Activated naive CD8-positive, alpha-beta T cell treated with anti-CD3 and anti-CD28 coated beads, Interleukin-2, amount 50 U/mL, for 24 hours (primary cell): Measurements from ENCODE around the gene CFAP90.

Source experiments
- ATAC-seq: fragments of 150-1000 bp; cut with Tn5 transposase; one replicate; pipeline ENCODE4 v1.10.0; 2021
- DNase-seq: peaks from one replicate; pipeline ENCODE4 v3.0.0; 2021
- H3K27ac Mint-ChIP-seq: one replicate; pipeline ENCODE4 v1.8.0; 2021; ENCODE audit warnings: mild to moderate bottlenecking, mixed read lengths
- H3K27me3 Mint-ChIP-seq: one replicate; pipeline ENCODE4 v1.8.0; 2021; ENCODE audit warnings: mixed read lengths
- H3K36me3 Mint-ChIP-seq: one replicate; pipeline ENCODE4 v1.8.0; 2021; ENCODE audit warnings: low read depth, mixed read lengths
- H3K4me1 Mint-ChIP-seq: one replicate; pipeline ENCODE4 v1.8.0; 2021; ENCODE audit warnings: mixed read lengths
- H3K4me3 Mint-ChIP-seq: one replicate; pipeline ENCODE4 v1.8.0; 2021; ENCODE audit warnings: mild to moderate bottlenecking, moderate library complexity, mixed read lengths
- H3K9me3 Mint-ChIP-seq: one replicate; pipeline ENCODE4 v1.8.0; 2021; ENCODE audit warnings: mixed read lengths

CFAP90 gene

GRCh38 chr5:7874639-7875038, 23.7 kb upstream of the CFAP90 start:
- ATAC-seq (no peak), DNase-seq (no peak)
- H3K36me3 Mint-ChIP-seq, result peaks cover 65% of the 10 kb centered on the region
- H3K27me3 Mint-ChIP-seq, result no peaks in the 10 kb centered on the region
- H3K27ac Mint-ChIP-seq, result no peak overlapping the region
- H3K4me1 Mint-ChIP-seq, result peaks cover 80% of the 10 kb centered on the region
- no peak overlapping the region for H3K4me3 Mint-ChIP-seq
- H3K9me3 Mint-ChIP-seq, result no peaks in the 10 kb centered on the region

DNA sequence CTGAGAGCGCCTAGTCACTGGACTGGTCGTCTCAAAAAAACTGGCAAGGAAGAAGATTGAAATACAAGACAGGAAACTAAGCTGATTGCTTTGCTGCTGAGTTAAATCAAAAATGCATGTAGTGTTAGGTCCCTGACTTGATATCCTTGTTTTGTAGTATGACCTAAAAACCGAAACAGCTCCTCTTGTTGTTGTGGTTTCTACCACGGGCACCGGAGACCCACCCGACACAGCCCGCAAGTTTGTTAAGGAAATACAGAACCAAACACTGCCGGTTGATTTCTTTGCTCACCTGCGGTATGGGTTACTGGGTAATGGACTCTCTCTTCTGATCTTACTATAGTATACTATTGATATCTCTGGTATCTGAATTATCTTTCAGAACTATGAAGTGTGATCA, 22.3 kb upstream of the CFAP90 start:
- ATAC-seq (no peak), DNase-seq (no peak)
- peak overlapping the region; percentile 27 for H3K27ac Mint-ChIP-seq
- peaks cover 62% of the 10 kb centered on the region for H3K36me3 Mint-ChIP-seq
- no peaks in the 10 kb centered on the region for H3K27me3 Mint-ChIP-seq
- peaks cover 74% of the 10 kb centered on the region for H3K4me1 Mint-ChIP-seq
- H3K4me3 Mint-ChIP-seq, result peak overlapping the region; percentile 33
- H3K9me3 Mint-ChIP-seq, result no peaks in the 10 kb centered on the region

DNA sequence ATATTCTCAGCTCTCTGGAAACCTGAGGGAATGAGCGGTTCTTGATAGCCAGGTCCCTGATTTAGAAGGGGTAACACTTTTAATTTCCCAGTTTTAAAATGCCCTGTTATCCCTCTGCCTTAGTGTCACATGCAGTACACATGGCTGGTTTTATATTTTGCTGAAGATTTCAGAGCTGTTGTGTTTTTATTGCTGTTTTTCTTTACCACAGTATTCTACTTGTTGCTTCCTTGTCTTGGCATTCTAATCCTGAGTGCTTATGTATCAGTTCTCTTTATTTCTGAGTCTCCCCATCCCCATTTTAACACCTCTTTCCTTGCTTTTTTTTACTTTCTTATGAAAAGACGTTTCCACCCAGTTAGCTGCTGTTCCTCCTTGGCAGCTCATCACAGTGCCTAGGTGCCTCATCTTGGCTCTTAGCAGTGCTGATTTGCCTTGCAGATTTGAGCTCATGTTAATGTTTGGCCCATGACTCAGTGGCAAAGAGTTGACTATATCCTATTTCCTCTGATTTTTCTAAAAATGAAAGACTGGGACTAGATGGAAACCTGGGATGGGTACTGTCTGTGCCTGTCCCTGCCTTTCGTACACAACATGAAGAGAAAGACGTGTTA, 21.7 kb upstream of the CFAP90 start:
- H3K36me3 Mint-ChIP-seq, result peaks cover 56% of the 10 kb centered on the region
- no peak for ATAC-seq
- peak overlapping the region; percentile 27 for H3K27ac Mint-ChIP-seq
- no peaks in the 10 kb centered on the region for H3K9me3 Mint-ChIP-seq
- H3K27me3 Mint-ChIP-seq, result no peaks in the 10 kb centered on the region
- peaks cover 74% of the 10 kb centered on the region for H3K4me1 Mint-ChIP-seq
- peak overlapping the region; percentile 33 for H3K4me3 Mint-ChIP-seq
- no peak for DNase-seq

DNA sequence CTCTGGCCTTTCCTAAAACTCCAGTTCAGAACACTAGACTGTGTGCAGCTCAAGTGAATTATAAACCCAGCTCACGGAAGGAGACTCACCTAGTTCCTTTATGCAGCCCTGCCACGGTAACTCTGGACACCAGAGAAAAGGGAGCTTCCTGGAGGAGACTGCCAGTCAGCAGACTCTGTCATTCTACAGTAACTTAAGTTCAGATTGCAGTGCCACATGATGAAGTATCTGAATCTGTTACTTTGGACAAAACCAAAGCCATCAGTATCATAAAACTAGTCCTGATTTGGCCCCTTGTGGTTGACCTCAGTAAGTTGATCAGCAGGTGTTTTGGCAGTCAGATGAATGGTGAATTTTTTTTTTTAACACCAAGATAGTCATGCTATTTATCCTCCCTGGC, 20.7 kb upstream of the CFAP90 start:
- peak overlapping the region; percentile 35 for H3K27ac Mint-ChIP-seq
- no peaks in the 10 kb centered on the region for H3K27me3 Mint-ChIP-seq
- no peak for ATAC-seq
- peaks cover 75% of the 10 kb centered on the region for H3K4me1 Mint-ChIP-seq
- H3K36me3 Mint-ChIP-seq, result peaks cover 58% of the 10 kb centered on the region
- H3K4me3 Mint-ChIP-seq, result peak overlapping the region; percentile 24
- no peaks in the 10 kb centered on the region for H3K9me3 Mint-ChIP-seq
- no peak for DNase-seq

DNA sequence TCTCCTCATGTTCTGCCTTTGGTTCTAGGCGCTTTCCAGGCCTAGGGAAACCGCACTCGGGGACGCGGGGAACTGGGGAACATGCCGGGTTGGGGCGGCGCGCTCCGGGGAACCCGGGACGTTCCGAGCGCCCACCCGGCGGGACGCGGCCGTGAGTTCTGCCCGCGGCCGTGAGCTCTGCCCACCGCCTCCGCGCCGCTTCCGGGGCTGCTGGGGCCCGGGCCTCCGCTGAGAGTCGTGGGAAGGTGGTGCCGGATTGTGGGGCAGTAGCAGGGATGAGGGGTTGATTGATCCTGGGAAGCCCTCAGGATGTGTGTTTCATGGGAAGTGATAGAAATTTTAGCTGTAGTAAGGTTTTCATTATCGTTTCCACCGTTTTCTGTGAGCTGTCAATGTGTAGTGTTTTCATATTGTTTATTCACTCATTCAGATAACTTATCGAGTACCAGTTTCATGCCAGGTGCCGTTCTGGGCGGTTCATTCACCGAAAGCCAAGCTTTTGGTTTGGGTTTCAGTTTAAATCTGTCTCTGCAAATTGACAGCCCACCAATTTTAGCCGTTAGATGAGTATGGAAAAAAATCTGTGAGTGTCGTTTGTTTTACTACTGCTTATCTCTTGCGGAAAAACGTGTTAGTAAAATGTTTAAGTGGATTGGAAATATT, 18.7 kb upstream of the CFAP90 start:
- Mint-ChIP-seq H3K4me3 (peak overlapping the region; percentile 99), H3K4me1 (peaks cover 78% of the 10 kb centered on the region), H3K36me3 (peaks cover 56% of the 10 kb centered on the region), H3K9me3 (no peaks in the 10 kb centered on the region), H3K27ac (peak overlapping the region; percentile 94), H3K27me3 (no peaks in the 10 kb centered on the region)
- DNase-seq (peak; percentile 43), ATAC-seq (peak; percentile 34)

- Mint-ChIP-seq H3K27ac (peak within 1 kb of the TSS; percentile 94), H3K4me1 (peaks cover 75% of the 10 kb centered on the region), H3K9me3 (no peaks in the 10 kb centered on the region), H3K36me3 (peaks cover 56% of the 10 kb centered on the region), H3K4me3 (peak within 1 kb of the TSS; percentile 99), H3K27me3 (no peaks in the 10 kb centered on the region)
- DNase-seq, result peak; percentile 90
- ATAC-seq, result peak; percentile 100
Observed at GRCh38 chr5:7868773-7869473, 18.0 kb upstream of the CFAP90 start, which contains the start of the genes FASTKD3 and MTRR. FASTKD3 (minus strand) TSS chr5:7869031; CDS start chr5:7868083, 948 bp downstream. MTRR (plus strand) TSS chr5:7869148; CDS start chr5:7870795, 1,647 bp downstream.

DNA sequence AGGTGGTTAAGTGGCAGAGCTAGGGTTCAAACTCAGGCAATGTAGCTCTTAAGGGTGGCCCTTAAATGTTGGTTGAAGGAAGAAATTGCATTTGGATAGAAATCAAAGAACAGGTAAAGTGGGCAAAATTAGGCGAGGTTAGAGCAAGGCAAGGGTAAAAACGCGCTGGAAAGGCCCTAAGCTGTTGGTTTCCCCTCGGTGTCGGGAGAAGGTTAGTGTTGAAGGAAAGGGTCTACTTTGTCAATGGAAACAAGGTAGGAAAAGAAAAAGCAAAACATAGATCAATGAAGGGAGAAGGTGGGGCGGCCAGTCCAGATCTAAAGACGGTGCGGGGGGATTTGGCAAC, 17.5 kb upstream of the CFAP90 start:
- DNase-seq, result no peak
- Mint-ChIP-seq H3K27ac (peak overlapping the region; percentile 94), H3K4me3 (peak overlapping the region; percentile 99), H3K4me1 (peaks cover 72% of the 10 kb centered on the region), H3K27me3 (no peaks in the 10 kb centered on the region), H3K9me3 (no peaks in the 10 kb centered on the region), H3K36me3 (peaks cover 57% of the 10 kb centered on the region)
- no peak for ATAC-seq

DNA sequence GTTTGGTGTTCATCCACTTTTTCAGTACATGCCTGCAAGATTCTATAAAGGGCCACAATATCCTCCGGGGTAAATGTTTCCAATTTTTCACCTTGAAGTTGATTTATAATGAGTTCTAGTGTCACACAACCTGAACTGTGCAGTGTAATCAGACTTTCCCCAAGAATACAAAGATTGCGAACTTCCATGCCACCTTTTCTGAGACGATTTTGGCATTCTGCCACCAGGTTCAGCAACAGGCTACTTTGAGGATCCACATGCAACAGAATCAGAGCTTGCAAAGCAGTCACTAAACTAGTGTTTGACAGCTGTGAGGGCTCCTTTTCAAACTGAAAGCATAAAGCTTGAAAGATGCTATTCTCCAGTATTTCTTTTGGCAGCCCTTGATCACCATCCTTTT, 16.3 kb upstream of the CFAP90 start:
- peaks cover 55% of the 10 kb centered on the region for H3K36me3 Mint-ChIP-seq
- H3K27me3 Mint-ChIP-seq, result no peaks in the 10 kb centered on the region
- DNase-seq, result no peak

GRCh38 chr5:7866196-7866595, 15.3 kb upstream of the CFAP90 start:
- Mint-ChIP-seq H3K36me3 (peaks cover 54% of the 10 kb centered on the region), H3K9me3 (no peaks in the 10 kb centered on the region), H3K27ac (no peak overlapping the region), H3K4me3 (no peak overlapping the region), H3K27me3 (no peaks in the 10 kb centered on the region), H3K4me1 (peaks cover 51% of the 10 kb centered on the region)
- no peak for ATAC-seq
- DNase-seq, result no peak

More for the DNA sequence above, 16.3 kb upstream of the CFAP90 start:
- Mint-ChIP-seq H3K27ac (no peak overlapping the region), H3K9me3 (no peaks in the 10 kb centered on the region), H3K4me1 (peaks cover 61% of the 10 kb centered on the region), H3K4me3 (peak overlapping the region; percentile 51)
- no peak for ATAC-seq

GRCh38 chr5:7857926-7858632, 7.1 kb upstream of the CFAP90 start:
- peaks cover 4% of the 10 kb centered on the region for H3K27me3 Mint-ChIP-seq
- H3K9me3 Mint-ChIP-seq, result no peaks in the 10 kb centered on the region
- H3K4me3 Mint-ChIP-seq, result no peak overlapping the region
- peaks cover 15% of the 10 kb centered on the region for H3K4me1 Mint-ChIP-seq
- H3K36me3 Mint-ChIP-seq, result peaks cover 31% of the 10 kb centered on the region
- peak; percentile 35 for ATAC-seq
- DNase-seq, result no peak
- H3K27ac Mint-ChIP-seq, result peak overlapping the region; percentile 35

GRCh38 chr5:7857361-7857760, 6.4 kb upstream of the CFAP90 start:
- Mint-ChIP-seq H3K4me1 (peaks cover 19% of the 10 kb centered on the region), H3K9me3 (no peaks in the 10 kb centered on the region), H3K27ac (no peak overlapping the region), H3K4me3 (no peak overlapping the region), H3K27me3 (peaks cover 7% of the 10 kb centered on the region), H3K36me3 (peaks cover 27% of the 10 kb centered on the region)
- no peak for ATAC-seq
- no peak for DNase-seq

DNA sequence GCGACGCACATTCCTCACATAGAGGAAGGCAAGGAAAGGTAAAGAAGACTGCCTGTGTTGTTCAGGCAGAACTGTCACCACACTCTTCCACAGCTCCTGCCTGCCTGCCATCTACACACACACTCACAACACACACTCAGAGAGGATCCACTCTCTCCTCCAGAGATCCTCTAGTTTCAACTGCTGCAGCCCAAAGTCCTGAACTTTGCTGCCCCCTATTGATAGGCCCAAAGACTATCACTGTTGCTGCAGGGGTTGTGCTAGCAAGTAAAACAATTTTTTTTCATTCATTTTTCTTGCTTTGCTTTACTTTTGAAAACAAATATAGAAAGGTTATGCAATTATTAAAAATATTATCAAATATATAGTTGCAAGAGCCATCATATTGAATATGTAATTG, 5.9 kb upstream of the CFAP90 start:
- Mint-ChIP-seq H3K4me1 (peaks cover 24% of the 10 kb centered on the region), H3K27ac (no peak overlapping the region), H3K36me3 (peaks cover 26% of the 10 kb centered on the region), H3K9me3 (no peaks in the 10 kb centered on the region), H3K4me3 (no peak overlapping the region), H3K27me3 (peaks cover 11% of the 10 kb centered on the region)
- ATAC-seq (no peak), DNase-seq (no peak)

- no peak overlapping the region for H3K4me3 Mint-ChIP-seq
- no peak overlapping the region for H3K27ac Mint-ChIP-seq
- H3K27me3 Mint-ChIP-seq, result peaks cover 16% of the 10 kb centered on the region
- peaks cover 20% of the 10 kb centered on the region for H3K36me3 Mint-ChIP-seq
- no peaks in the 10 kb centered on the region for H3K9me3 Mint-ChIP-seq
- DNase-seq (no peak), ATAC-seq (no peak)
- H3K4me1 Mint-ChIP-seq, result peaks cover 30% of the 10 kb centered on the region
Observed at GRCh38 chr5:7855611-7856010, 4.7 kb upstream of the CFAP90 start.

DNA sequence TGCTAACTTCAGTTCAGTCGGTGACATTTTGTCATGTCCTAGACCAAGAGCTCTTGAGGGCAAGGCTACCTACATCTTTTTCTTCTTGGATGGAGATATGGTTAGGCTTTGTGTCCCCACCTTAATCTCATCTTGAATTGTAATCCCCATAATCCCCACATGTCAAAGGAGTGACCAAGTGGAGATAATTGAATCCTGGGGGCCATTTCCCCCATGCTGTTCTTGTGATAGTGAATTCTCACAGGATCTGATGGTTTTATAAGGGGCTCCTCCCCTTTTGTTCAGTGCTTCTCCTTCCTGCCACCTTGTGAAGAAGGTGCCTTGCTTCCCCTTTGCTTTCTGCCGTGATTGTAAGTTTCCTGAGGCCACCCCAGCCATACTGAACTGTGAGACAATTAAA, 2.1 kb upstream of the CFAP90 start:
- no peak overlapping the region for H3K4me3 Mint-ChIP-seq
- H3K36me3 Mint-ChIP-seq, result peaks cover 6% of the 10 kb centered on the region
- peaks cover 23% of the 10 kb centered on the region for H3K4me1 Mint-ChIP-seq
- ATAC-seq (no peak), DNase-seq (no peak)
- peaks cover 28% of the 10 kb centered on the region for H3K27me3 Mint-ChIP-seq
- H3K27ac Mint-ChIP-seq, result no peak overlapping the region
- H3K9me3 Mint-ChIP-seq, result no peaks in the 10 kb centered on the region
